GM08714 (cell line): ENCODE results near the gene COG5.

ENCODE experiments used
- H3K4me3 ChIP-seq: fragments of 200-500 bp; sonication (Bioruptor generic); 2 replicates; pipeline ENCODE4 v1.5.1; 2014; ENCODE audit warnings: mild to moderate bottlenecking, low read length, inconsistent platforms
- ZNF274 ChIP-seq: IDR thresholded peaks from 2 replicates; pipeline ENCODE4 v1.6.1; 2012; ENCODE audit warnings: mild to moderate bottlenecking, low read depth, low read length

COG5 gene

GRCh38 chr7:107387573-107388219, 176.0 kb downstream of the COG5 start:
- no peak overlapping the region for H3K4me3 ChIP-seq
- TF ChIP-seq ZNF274 = no peak

GRCh38 chr7:107387128-107387527, 176.6 kb downstream of the COG5 start:
- H3K4me3 ChIP-seq = no peak overlapping the region
- TF ChIP-seq ZNF274 = no peak

GRCh38 chr7:107386548-107387102, 177.1 kb downstream of the COG5 start:
- no peak for TF ChIP-seq ZNF274
- no peak overlapping the region for H3K4me3 ChIP-seq

GRCh38 chr7:107384025-107384424, 179.7 kb downstream of the COG5 start:
- H3K4me3 ChIP-seq = no peak overlapping the region
- TF ChIP-seq ZNF274 = no peak

GRCh38 chr7:107383203-107383602, 180.5 kb downstream of the COG5 start:
- no peak overlapping the region for H3K4me3 ChIP-seq
- no peak for TF ChIP-seq ZNF274

GRCh38 chr7:107381453-107381852, 182.3 kb downstream of the COG5 start:
- no peak overlapping the region for H3K4me3 ChIP-seq
- TF ChIP-seq ZNF274 = no peak

- no peak overlapping the region for H3K4me3 ChIP-seq
- no peak for TF ChIP-seq ZNF274
Observed at GRCh38 chr7:107373354-107373753, 190.4 kb downstream of the COG5 start.

- H3K4me3 ChIP-seq = no peak overlapping the region
- no peak for TF ChIP-seq ZNF274
Observed at GRCh38 chr7:107372298-107372697, 191.4 kb downstream of the COG5 start.

- H3K4me3 ChIP-seq = no peak overlapping the region
- TF ChIP-seq ZNF274 = no peak
Observed at GRCh38 chr7:107370816-107371215, 192.9 kb downstream of the COG5 start.

GRCh38 chr7:107364787-107365186, 198.9 kb downstream of the COG5 start:
- TF ChIP-seq ZNF274 = no peak
- H3K4me3 ChIP-seq = no peak overlapping the region

GRCh38 chr7:107359520-107360316, 204.0 kb downstream of the COG5 start:
- TF ChIP-seq ZNF274 = no peak
- no peak overlapping the region for H3K4me3 ChIP-seq

GRCh38 chr7:107355616-107356015, 208.1 kb downstream of the COG5 start:
- no peak overlapping the region for H3K4me3 ChIP-seq
- TF ChIP-seq ZNF274 = no peak

GRCh38 chr7:107354640-107355039, 209.1 kb downstream of the COG5 start:
- no peak overlapping the region for H3K4me3 ChIP-seq
- TF ChIP-seq ZNF274 = no peak

- no peak overlapping the region for H3K4me3 ChIP-seq
Observed at GRCh38 chr7:107353701-107354100, 210.0 kb downstream of the COG5 start.

GRCh38 chr7:107345898-107346297, 217.8 kb downstream of the COG5 start:
- no peak for TF ChIP-seq ZNF274

More at GRCh38 chr7:107353701-107354100, 210.0 kb downstream of the COG5 start:
- TF ChIP-seq ZNF274 = no peak

More at GRCh38 chr7:107345898-107346297, 217.8 kb downstream of the COG5 start:
- no peak overlapping the region for H3K4me3 ChIP-seq
